ENCODE results near the gene IL36B.

DNA sequence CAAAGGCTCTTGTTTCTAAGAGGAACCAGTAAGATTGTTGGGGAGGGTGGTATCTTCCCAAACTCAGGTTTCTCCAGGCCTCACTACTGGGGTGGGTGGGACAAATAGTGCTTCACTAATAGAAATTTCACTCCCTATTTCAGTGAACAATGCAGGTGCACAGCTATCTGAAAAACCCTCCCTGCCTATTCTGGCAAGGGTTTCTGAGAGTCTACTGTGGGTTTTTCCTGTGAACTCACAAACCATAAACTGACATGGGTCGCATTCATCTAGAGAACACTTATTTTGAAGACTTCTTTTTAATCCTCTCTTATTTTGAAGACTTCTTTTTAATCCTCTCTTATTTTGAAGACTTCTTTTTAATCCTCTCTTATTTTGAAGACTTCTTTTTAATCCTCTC is 43.0 kb downstream of the IL36B start:
- TF ChIP-seq, protein P1, sequence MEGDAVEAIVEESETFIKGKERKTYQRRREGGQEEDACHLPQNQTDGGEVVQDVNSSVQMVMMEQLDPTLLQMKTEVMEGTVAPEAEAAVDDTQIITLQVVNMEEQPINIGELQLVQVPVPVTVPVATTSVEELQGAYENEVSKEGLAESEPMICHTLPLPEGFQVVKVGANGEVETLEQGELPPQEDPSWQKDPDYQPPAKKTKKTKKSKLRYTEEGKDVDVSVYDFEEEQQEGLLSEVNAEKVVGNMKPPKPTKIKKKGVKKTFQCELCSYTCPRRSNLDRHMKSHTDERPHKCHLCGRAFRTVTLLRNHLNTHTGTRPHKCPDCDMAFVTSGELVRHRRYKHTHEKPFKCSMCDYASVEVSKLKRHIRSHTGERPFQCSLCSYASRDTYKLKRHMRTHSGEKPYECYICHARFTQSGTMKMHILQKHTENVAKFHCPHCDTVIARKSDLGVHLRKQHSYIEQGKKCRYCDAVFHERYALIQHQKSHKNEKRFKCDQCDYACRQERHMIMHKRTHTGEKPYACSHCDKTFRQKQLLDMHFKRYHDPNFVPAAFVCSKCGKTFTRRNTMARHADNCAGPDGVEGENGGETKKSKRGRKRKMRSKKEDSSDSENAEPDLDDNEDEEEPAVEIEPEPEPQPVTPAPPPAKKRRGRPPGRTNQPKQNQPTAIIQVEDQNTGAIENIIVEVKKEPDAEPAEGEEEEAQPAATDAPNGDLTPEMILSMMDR (IDR thresholded peaks at IDR 0.05; ENCODE audit: low read depth, low read length, poor library complexity, severe bottlenecking): no peak
- no peak for TF ChIP-seq EZH2phosphoT487 (IDR thresholded peaks at IDR 0.05; ENCODE audit: borderline replicate concordance, low read length)

All from DOHH2 (cell line).